ENCODE measurements around the gene PDCD1.
A peak's percentile ranks its signal among the peaks of the same experiment; 100 is the strongest.
"Not testable (repeated sequence)": the region's sequence is repeated elsewhere in the genome, so short reads cannot be mapped to it uniquely, and the experiment has no call there.

Gene PDCD1

DNA sequence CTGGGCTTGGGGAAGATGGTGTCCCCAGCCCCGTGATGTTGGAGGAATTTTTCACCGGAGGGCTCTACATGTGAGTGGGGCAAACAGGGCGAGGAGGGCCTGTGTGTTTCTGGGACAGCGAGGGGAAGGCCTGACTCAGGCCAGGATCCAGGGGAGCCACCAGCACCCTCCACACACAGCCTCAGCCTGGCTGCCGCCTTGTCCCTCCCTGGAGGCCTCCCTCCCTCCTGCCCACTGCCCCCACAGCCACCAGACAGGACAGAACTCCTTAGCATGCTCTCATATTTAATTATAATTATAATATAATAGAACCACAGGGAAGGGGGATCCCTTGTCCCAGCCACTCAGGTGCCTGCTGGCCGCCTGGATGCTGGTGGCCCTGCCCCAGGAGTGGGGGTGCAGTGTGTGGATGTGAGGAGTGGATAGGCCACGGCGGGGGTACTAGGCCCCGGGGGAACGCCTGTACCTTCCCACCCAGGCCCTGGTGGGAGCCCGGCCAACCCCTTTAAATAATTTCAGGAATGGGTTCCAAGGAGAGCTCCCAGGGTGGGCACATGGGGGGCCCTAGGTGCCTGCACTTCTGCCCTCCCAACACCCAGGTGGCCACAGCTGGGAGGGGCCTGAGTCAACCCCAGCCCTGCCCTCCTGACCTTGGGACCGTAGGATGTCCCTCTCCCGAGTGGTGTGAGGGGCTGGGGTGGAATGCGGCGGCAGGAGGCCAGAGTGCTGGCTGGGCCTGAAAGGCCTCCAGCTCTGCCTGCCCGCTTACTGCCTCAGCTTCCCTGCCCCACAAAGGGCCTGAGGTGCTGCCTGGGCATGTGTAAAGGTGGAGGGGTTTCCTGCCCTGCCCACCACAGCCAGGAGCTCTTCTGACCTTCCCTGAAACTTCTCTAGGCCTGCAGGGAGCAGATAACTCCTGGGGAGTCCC lies 8.8 kb downstream of the PDCD1 start:
- no peak for DNase-seq

GRCh38 chr2:241848761-241849615 lies 9.7 kb downstream of the PDCD1 start:
- DNase-seq, result no peak

DNA sequence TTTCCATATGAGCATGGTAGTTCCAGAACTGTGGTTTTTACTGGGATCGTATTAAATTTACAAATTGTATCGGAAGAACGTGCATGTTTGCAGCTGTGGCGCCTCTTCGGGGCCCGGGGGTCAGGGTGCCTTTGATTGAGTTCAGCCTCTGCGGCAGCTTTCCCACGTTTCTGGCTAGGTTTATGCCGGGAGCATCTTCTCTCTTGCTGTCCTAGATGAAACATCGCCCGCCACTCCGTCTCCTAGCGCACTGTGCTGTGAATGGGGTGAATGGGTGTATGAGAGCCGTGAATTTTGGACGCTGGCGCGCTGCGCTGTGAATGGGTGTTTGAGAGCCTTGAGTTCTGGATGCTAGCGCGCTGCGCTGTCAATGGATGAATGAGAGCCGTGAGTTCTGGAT lies 12.3 kb downstream of the PDCD1 start:
- DNase-seq, result no peak

DNA sequence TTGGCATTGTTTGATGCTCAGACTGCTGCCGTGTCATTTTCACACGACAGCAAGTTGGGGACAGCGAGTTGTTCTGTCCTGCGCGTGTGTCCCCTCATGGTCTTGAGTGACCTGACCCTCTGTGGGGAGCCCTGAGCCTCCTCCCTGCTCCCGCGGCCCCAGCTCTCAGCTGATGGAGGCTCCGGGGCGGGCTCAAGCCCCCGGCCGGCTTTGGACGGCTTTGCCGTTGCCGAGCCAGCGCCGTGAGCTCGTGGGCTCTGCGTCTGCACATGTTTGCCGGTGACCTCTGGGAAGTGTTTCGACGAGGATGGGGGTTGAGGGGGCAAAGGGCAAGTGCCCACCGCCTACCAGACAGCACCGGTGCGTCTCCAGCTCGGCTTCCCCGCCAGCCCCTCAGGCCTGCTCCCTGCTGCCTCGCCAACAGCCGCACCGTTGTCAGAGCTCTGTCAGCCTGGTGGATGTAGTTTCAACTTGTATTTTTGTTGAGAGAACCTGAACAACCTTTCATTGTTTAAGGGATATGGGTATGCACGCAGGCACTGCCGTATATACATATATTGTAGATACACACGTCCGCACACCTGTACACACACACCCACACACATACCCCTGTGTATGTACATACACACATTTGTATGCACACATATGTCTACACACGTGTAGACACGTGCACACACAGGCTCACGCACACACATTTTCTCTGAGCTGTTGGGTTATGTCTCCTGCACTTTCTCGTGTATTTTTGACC lies 13.7 kb downstream of the PDCD1 start:
- DNase-seq, result no peak

DNA sequence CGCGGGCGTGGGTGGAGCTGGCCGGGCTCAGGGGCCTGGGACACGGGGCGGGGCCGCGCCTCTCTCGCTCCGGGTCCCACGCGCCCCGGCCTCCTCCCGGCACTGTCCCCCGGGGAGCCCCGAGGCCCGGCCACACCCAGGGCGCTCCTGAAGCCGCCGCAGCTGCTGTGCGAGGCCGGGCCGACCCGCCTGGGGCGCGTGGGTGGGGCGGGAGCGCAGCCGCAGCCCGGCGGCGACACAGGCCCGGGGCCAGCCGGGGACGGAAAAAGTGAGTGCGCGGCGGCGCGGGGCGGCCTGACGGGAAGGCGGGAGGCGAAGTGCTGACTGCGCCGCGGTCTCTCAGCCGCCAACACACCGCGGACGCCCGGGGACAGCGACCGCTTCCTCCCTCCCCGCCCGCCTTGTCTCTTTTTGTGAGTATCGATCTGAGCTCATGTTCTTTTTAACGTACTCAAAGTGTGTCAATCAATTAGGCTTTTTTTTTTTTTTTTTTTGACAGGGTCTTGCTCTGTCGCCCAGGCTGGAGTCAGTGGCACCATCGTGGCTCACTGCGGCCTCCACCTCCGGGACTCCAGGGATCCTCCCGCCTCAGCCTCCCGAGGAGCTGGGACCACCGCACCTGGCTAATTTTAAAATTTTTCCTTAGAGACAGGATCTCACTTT lies 14.5 kb downstream of the PDCD1 start:
- peak; percentile 50 for DNase-seq

- DNase-seq, result no peak
Observed at GRCh38 chr2:241843321-241844065, 15.2 kb downstream of the PDCD1 start.

GRCh38 chr2:241842620-241843211 lies 16.0 kb downstream of the PDCD1 start:
- no peak for DNase-seq

- no peak for DNase-seq
Observed at GRCh38 chr2:241842067-241842415, 16.7 kb downstream of the PDCD1 start.

DNA sequence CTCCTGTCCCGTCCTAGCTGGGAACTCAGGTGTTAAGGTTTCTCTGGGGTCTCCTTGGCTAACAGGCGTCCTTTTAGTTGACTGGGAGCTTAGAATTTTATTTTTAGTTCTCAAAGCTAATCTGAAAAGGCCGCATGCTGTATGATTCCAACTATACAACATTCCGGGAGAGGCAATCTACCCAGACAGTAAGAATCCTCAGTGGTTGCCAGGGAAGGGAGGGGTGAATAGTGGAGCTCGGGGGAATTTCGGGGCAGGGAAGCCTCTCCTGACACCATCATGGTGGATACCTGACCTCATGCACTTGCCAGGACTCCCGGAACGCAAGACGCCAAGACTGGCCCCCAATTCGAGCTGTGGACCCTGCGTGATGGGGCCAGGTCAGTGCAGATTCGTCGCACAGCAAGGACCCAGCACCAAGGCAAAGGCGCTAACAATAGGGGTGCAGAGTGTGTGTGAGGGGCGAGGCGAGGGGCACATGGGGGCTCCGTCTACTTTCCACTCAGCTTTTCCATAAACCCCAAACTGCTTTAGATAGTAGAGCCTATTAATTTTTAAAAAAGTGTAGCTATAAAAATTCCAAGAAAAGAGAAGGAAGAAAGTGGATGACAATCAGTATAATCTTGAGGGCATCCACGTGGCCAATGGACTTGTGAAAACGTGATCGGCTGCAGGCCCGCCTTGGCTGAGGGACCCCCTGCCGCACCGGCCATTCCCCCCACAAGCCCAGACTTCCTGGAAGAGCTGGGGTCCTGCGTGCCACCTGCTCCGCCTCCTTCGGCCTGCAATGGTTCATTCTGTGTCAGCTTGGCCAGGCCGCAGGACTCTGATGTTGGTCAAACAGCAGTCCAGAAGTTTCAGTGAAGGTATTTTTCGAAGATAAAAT lies 17.3 kb downstream of the PDCD1 start:
- DNase-seq, result no peak

GRCh38 chr2:241837197-241837965 lies 21.3 kb downstream of the PDCD1 start:
- no peak for DNase-seq

DNA sequence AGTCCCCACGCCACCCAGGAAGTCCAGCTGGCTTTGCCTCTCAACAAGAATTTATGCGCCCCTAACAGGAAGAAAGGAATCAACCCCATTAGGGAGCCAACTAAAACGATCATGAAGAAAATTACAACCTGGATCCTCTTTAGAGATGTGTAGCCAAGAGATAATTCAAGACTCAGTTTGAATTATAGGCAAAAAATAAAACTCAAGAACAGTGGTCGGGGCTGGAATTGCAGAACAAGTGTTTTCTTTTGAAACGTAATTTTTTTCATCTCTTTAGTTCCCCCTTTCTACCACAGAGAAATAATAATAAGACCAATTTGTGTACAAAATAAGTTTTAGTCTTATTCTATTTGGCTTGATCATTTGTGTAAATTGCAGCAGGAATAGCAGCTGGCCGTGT lies 22.4 kb downstream of the PDCD1 start:
- DNase-seq, result no peak

GRCh38 chr2:241835611-241836010 lies 23.1 kb downstream of the PDCD1 start:
- DNase-seq, result no peak

DNA sequence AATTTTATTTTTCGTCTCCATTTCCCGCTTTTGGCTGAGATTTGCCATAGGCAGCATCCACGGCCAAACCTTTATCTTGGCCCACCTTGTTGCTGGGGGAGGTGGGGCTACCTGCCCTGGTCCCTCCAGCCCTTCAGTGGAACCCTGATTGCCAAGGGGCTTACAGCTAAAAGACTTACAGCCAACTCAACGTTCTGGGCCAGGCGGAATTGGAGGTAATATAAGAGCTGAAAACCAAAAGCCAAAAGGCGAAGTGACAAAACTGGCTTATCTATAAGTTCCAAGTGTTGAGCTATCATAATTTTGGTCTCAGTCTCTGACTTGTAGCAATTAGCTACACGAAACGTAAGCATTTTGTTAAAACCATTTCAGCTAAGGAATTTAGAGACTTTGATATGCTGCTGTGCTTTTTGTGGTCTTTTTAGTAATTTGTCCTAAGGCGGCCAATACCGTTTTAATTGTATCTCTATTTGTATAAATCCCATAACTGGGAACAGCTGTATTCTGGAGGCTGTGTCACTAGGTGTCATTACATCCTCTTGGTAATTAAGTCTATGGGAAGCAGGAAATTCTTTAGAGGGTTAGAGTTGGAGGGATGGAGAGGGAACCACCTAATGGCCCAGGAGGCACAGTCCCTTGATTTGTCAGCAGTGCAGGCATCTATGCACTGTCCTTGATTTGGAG lies 24.0 kb downstream of the PDCD1 start:
- no peak for DNase-seq

DNA sequence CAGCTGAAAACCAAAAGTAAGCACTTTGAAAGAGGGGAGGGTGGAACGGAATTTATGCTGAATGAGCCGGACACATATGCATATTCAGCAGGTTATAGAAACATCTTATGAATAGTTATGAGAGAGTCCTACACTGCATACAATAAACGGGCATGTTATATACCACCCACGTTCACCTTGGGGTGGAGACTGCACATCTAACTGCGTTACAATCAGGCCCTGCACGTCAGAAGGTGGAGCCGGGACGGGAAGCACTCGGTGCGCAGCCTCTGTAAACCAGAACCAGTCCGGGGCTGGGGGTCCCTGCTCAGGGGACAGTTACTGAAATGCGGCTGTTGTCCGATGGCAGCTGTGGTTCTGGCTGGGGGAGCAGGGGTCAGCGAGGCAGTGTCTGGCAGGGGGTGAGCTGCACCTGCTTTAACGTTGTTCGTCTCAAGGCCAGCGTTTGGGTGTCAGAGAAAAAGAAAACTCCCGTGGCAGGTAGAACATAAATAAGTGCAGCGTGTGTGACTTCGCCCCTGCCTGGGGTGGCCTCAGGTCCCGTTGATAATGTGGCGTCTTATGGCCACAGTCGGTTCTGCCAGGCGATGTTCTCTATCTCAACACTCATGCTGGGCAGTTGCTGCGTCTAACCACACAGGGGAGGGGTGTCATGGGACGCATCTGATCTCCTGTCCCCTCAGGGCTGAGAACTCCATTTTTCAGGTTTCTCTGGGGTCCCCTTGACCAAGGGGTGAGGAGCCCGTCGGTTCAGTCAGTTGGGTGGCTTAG lies 24.8 kb downstream of the PDCD1 start:
- not testable (repeated sequence) for DNase-seq

DNA sequence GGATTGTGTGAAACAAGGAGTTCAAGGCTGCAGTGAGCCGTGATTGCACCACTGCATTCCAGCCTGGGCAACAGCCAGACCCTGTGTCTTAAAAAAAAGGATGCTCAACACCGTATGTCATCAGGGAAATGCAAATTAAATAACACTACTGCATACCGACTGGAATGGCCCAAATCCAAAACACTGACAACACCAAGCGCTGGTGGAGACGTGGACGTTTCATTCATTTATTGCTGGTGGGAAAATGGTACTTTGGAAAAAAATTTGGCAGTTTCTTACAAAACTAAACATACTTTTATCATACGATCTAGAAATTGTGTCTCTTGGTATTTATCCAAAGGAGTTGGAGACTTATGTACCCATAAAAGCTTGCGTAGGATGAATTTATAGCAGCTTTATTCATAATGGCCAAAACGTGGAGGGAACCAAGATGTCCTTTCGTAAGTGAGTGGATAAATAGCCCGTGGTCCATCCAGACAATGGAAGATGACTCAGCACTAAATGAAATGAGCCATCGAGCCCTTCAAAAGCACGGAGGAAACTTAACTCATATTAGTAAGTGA lies 25.5 kb downstream of the PDCD1 start:
- DNase-seq, result no peak

DNA sequence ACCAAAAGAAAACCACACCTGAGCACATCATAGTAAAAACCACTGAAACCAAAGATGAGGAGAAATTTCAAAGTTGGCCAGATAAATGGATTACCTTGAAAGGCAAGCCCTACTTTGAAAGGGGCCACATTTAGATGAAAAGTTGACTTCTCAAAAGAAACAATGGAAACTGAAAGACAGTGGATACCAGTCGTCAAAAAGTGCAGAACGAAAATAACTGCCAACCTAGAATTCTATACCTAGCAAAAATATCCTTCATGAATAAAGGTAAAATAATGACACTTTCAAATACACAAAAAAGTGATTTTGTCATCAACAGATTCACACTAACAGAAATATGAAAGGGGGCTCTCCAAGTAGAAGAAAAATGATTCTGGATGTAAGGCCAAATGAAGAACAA lies 31.3 kb downstream of the PDCD1 start:
- no peak for DNase-seq

DNA sequence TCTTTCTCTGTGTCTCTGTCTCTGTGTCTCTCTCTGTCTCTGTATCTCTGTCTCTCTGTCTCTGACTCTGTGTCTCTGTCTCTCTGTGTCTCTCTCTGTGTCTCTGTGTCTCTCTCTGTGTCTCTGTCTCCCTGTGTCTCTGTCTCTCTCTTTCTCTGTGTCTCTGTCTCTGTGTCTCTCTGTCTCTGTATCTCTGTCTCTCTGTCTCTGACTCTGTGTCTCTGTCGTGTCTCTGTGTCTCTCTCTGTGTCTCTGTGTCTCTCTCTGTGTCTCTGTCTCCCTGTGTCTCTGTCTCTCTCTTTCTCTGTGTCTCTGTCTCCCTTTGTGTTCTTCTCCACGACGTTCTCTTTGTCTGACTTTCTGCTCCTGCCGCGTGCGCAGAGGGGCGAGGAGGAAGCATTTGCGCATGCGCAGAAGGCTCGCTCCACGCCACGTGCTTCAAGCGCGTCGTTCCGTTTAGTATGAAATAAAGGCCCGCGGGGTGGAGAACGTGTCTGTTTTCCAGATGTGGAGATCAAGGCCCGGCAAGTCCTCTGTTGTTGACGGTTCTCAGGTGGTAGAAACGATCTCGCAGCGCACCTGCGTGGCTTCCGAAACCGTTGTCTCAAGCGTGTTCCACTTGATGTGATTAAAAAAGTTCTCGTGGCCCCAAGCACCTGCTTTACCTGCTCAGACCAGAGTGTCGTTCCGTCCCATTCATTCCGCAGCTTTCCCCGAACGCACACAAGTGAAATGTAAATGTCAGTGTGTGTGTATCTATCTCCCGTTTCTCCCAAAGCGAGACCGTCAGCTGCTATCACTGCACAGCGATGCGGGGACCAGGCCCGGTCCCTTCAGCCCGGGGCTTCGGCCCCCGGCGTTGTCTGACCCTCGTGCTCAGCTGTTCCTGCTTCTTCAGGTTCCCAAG lies 34.9 kb downstream of the PDCD1 start:
- DNase-seq, result not testable (repeated sequence)
